HepG2 (cell line): ENCODE data around the gene DDX19B. TPM values are rescaled to one million over a fixed set of nuclear protein-coding genes. Genes with fewer than 3 reads are reported as not detected.

ENCODE experiments used
- CHD2 ChIP-seq: IDR thresholded peaks from 2 replicates; pipeline ENCODE4 v1.6.1; 2011; ENCODE audit warnings: low read depth, low read length, improper control_type of control experiment
- GABPB1 ChIP-seq: IDR thresholded peaks from 2 replicates; pipeline ENCODE4 v1.6.1; 2016; ENCODE audit warnings: mild to moderate bottlenecking, missing genetic modification reagents, moderate library complexity, missing compliant biosample characterization
- GATAD1 ChIP-seq: IDR thresholded peaks from 2 replicates; pipeline ENCODE4 v1.6.1; 2016; ENCODE audit warnings: missing genetic modification reagents, missing compliant biosample characterization
- GFI1 ChIP-seq: sonication (generic); formaldehyde crosslinking; IDR thresholded peaks from 2 replicates; pipeline ENCODE4 v1.5.0; 2020; ENCODE audit warnings: missing genetic modification reagents, mild to moderate bottlenecking, borderline replicate concordance
- RARA ChIP-seq: IDR thresholded peaks from 2 replicates; pipeline ENCODE4 v1.6.1; 2016; ENCODE audit warnings: missing genetic modification reagents, missing compliant biosample characterization
- RCOR2 ChIP-seq: IDR thresholded peaks from 2 replicates; pipeline ENCODE4 v1.6.1; 2016; ENCODE audit warnings: missing biosample characterization, missing genetic modification reagents
- REXO4 ChIP-seq: sonication (generic); formaldehyde crosslinking; IDR thresholded peaks from 2 replicates; pipeline ENCODE4 v1.8.0; 2022; ENCODE audit warnings: missing genetic modification reagents, mild to moderate bottlenecking, borderline replicate concordance
- ZFP62 ChIP-seq: sonication (generic); formaldehyde crosslinking; IDR thresholded peaks from 2 replicates; pipeline ENCODE4 v1.4.0; 2020; ENCODE audit warnings: missing genetic modification reagents
- ZFP82 ChIP-seq: sonication (generic); formaldehyde crosslinking; IDR thresholded peaks from 2 replicates; pipeline ENCODE4 v1.5.1; 2020; ENCODE audit warnings: mild to moderate bottlenecking, missing genetic modification reagents, borderline replicate concordance
- ZNF12 ChIP-seq: sonication (generic); formaldehyde crosslinking; IDR thresholded peaks from 2 replicates; pipeline ENCODE4 v1.5.0; 2020; ENCODE audit warnings: missing genetic modification reagents
- ZNF207 ChIP-seq: fragments of 450-650 bp; IDR thresholded peaks from 2 replicates; pipeline ENCODE4 v1.6.1; 2016; ENCODE audit warnings: antibody characterized with exemption, borderline replicate concordance
- ZNF430 ChIP-seq: sonication (generic); formaldehyde crosslinking; IDR thresholded peaks from 2 replicates; pipeline ENCODE4 v1.9.0; 2021; ENCODE audit warnings: mild to moderate bottlenecking, missing genetic modification reagents
- ZNF572 ChIP-seq: sonication (generic); formaldehyde crosslinking; IDR thresholded peaks from 2 replicates; pipeline ENCODE4 v1.5.1; 2020; ENCODE audit warnings: mild to moderate bottlenecking, missing genetic modification reagents
- polyA plus RNA-seq, 8 experiments: library from polyadenylated mRNA; depleted of rRNA in 3 of 8; stranded (reverse) in 7 of 8; unstranded in 1 of 8; fragments of >200 nt; fragmentation: Illumina TruSeq in 4 of 8; extraction: Trizol in 4 of 8; gene quantifications; 2 replicates each; pipeline versions ENCODE4 v1.2.1 to v1.2.3, GENCODE V29; 2011 to 2016; ENCODE audit warnings: low read depth in 4 of 8, missing spikeins in 1 of 8, mixed read lengths in 1 of 8; ENCODE audit not compliant: insufficient read depth in 1 of 8
- total RNA-seq, 5 experiments: library from RNA; depleted of rRNA; stranded (reverse); fragments of >200 nt; fragmentation: Illumina TruSeq; extraction: Trizol; gene quantifications; 2 replicates each; pipeline ENCODE4 v1.2.3, GENCODE V29; 2016; ENCODE audit warnings: low read depth in 1 of 5
- TF ChIP-seq, protein P1 (sequence below): sonication (generic); formaldehyde crosslinking; IDR thresholded peaks from 2 replicates; pipeline ENCODE4 v1.4.0; 2020; ENCODE audit warnings: mild to moderate bottlenecking, missing genetic modification reagents
- TF ChIP-seq, protein P2 (sequence below): sonication (generic); formaldehyde crosslinking; IDR thresholded peaks from 2 replicates; pipeline ENCODE4 v1.4.0; 2020; ENCODE audit warnings: low read depth, mild to moderate bottlenecking, missing genetic modification reagents
- TF ChIP-seq, protein P3 (sequence below): sonication (generic); formaldehyde crosslinking; IDR thresholded peaks from 2 replicates; pipeline ENCODE4 v1.4.0; 2020; ENCODE audit warnings: mild to moderate bottlenecking, missing genetic modification reagents
- TF ChIP-seq, protein P4 (sequence below): sonication (generic); formaldehyde crosslinking; IDR thresholded peaks from 2 replicates; pipeline ENCODE4 v1.4.0; 2020; ENCODE audit warnings: missing genetic modification reagents
- TF ChIP-seq, protein P5 (sequence below): sonication (generic); formaldehyde crosslinking; IDR thresholded peaks from 2 replicates; pipeline ENCODE4 v1.4.0; 2020; ENCODE audit warnings: missing genetic modification reagents

Gene DDX19B
- total and polyA plus RNA-seq, 2 of the 13 experiments (the other 11 are each of a cell fraction or from before 2014, with no cell fraction given) = 36.2 to 40.0 TPM

DNA sequence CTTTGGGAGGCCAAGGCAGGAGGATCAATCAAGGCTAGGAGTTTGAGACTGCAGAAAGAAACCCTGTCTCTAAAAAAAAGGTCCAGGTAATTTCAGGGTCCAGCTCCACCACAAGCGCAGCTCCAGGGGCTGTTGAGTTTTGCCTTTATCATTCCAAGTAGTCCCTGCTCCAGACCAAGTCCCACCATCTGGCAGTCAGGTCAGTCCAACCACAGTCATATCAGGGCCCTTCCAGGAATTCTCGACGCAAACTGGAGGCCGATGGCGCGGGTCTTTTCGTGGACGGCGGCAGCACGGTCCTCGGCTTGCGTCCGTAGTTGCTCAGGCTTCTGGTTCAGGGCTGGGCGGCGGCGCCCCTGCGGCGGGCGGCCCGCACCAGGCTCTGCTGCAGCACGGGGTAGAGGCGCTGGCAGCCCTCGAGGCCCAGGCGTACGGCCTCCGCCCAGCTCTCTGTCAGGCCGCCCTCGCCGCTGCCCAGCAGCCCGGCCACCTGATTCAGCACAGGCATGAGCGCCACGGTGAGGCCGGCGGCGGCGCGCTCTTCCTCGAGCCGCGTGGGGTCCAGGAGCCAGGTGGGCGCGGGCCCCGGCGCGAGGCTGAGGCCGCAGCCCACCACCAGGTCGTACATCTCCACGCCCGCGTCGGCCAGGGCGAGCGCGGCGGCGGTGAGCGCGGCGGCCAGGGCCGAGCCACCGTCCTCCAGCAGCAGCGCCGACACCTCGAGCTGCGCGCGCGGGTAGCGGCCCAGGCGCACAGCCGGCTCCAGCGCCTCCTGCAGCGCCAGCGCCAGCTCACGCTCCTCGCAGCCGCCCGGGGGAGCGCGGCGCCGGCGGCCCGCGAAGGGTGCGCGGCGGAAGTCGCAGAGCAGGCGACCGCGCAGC lies 48.0 kb upstream of the DDX19B start (continued):
- TF ChIP-seq RARA (peak; percentile 54), ZNF207 (no peak), CHD2 (no peak), ZNF12 (CRISPR knock-in tag) (peak; percentile 32; the same call in 1 of the 2 replicates), ZNF572 (no peak), GATAD1 (CRISPR knock-in tag) (peak; percentile 66), GFI1 (CRISPR knock-in tag) (peak; percentile 55), ZFP62 (CRISPR knock-in tag) (no peak), REXO4 (CRISPR knock-in tag) (no peak), GABPB1 (CRISPR knock-in tag) (no peak), ZFP82 (CRISPR knock-in tag) (no peak; the same call in 1 of the 2 replicates), ZNF430 (CRISPR knock-in tag) (no peak; the same call in 1 of the 2 replicates), RCOR2 (CRISPR knock-in tag) (no peak)
- TF ChIP-seq, protein P1, sequence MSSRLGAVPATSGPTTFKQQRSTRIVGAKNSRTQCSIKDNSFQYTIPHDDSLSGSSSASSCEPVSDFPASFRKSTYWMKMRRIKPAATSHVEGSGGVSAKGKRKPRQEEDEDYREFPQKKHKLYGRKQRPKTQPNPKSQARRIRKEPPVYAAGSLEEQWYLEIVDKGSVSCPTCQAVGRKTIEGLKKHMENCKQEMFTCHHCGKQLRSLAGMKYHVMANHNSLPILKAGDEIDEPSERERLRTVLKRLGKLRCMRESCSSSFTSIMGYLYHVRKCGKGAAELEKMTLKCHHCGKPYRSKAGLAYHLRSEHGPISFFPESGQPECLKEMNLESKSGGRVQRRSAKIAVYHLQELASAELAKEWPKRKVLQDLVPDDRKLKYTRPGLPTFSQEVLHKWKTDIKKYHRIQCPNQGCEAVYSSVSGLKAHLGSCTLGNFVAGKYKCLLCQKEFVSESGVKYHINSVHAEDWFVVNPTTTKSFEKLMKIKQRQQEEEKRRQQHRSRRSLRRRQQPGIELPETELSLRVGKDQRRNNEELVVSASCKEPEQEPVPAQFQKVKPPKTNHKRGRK (CRISPR knock-in tag) = no peak; the same call in 1 of the 2 replicates
- TF ChIP-seq, protein P2, sequence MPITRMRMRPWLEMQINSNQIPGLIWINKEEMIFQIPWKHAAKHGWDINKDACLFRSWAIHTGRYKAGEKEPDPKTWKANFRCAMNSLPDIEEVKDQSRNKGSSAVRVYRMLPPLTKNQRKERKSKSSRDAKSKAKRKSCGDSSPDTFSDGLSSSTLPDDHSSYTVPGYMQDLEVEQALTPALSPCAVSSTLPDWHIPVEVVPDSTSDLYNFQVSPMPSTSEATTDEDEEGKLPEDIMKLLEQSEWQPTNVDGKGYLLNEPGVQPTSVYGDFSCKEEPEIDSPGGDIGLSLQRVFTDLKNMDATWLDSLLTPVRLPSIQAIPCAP (CRISPR knock-in tag) = peak; percentile 87; the same call in 1 of the 2 replicates
- TF ChIP-seq, protein P3, sequence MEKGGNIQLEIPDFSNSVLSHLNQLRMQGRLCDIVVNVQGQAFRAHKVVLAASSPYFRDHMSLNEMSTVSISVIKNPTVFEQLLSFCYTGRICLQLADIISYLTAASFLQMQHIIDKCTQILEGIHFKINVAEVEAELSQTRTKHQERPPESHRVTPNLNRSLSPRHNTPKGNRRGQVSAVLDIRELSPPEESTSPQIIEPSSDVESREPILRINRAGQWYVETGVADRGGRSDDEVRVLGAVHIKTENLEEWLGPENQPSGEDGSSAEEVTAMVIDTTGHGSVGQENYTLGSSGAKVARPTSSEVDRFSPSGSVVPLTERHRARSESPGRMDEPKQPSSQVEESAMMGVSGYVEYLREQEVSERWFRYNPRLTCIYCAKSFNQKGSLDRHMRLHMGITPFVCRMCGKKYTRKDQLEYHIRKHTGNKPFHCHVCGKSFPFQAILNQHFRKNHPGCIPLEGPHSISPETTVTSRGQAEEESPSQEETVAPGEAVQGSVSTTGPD (CRISPR knock-in tag) = no peak
- TF ChIP-seq, protein P4, sequence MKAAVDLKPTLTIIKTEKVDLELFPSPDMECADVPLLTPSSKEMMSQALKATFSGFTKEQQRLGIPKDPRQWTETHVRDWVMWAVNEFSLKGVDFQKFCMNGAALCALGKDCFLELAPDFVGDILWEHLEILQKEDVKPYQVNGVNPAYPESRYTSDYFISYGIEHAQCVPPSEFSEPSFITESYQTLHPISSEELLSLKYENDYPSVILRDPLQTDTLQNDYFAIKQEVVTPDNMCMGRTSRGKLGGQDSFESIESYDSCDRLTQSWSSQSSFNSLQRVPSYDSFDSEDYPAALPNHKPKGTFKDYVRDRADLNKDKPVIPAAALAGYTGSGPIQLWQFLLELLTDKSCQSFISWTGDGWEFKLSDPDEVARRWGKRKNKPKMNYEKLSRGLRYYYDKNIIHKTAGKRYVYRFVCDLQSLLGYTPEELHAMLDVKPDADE (CRISPR knock-in tag) = no peak
- TF ChIP-seq, protein P5, sequence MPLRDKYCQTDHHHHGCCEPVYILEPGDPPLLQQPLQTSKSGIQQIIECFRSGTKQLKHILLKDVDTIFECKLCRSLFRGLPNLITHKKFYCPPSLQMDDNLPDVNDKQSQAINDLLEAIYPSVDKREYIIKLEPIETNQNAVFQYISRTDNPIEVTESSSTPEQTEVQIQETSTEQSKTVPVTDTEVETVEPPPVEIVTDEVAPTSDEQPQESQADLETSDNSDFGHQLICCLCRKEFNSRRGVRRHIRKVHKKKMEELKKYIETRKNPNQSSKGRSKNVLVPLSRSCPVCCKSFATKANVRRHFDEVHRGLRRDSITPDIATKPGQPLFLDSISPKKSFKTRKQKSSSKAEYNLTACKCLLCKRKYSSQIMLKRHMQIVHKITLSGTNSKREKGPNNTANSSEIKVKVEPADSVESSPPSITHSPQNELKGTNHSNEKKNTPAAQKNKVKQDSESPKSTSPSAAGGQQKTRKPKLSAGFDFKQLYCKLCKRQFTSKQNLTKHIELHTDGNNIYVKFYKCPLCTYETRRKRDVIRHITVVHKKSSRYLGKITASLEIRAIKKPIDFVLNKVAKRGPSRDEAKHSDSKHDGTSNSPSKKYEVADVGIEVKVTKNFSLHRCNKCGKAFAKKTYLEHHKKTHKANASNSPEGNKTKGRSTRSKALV (CRISPR knock-in tag) = 0 out of 2 replicates have a peak, but pooled peaks have one; percentile 20
